ENCODE data around the gene KCTD15. TPM values are rescaled to one million over a fixed set of nuclear protein-coding genes. Genes with fewer than 3 reads are reported as not detected.

KCTD15 gene
- total RNA-seq, 8 experiments from 2014 or later, result 15.2 to 39.0 (median 34.2) TPM

DNA sequence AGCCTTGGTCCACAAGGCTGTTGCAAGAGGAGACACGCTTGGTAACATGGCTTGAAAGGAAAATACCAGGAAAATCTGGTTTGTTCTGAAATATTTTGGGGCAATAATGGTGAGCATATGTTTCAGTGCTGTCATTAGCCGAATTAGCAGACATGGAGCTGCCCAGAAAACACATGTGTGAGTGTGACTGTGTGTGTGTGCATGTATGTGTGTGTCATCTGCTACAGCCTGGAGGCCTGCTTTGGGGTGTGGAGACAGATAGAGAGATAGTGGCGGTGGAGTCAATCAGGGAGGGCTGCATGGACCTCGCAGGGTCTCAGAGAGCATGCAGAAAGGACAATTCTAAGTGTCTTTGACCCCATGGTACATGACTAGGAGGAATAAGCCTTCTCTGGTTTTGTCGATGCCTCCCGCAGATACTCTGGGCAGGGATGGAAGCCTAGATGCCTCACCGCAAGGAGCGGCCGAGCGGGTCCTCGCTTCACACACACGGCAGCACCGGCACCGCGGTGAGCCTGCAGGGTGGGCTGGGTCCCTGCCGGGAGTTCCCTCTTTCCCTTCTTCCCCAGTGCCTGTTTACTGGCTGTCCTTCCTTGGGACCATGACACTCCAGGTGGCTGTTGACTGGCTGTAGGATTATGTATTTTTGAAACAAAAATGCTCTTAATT, 3.5 kb downstream of the KCTD15 start:
- H3K4me3 ChIP-seq, result no peak overlapping the region
- peaks cover 10% of the 10 kb centered on the region in 2 donors for H3K4me1 ChIP-seq (replicated peaks in 1 of 2)
- H3K27ac ChIP-seq, result no peak overlapping the region
- in situ Hi-C loops (cut with MboI; ENCODE audit: low pct_unique_long_range_greater_than_20kb in 2 of 9, low sequenced_read_pairs in 9 of 9, unreplicated experiment in 9 of 9), result no loop called here
- WGBS, 10 experiments, result 60 to 97% (median 78%) methylated on average over 1 to 12 of the region's 16 CpGs; no CpG with 5 or more reads in 6 of the 10 experiments
- no peak for ATAC-seq (replicated peaks in 6 of 8)

DNA sequence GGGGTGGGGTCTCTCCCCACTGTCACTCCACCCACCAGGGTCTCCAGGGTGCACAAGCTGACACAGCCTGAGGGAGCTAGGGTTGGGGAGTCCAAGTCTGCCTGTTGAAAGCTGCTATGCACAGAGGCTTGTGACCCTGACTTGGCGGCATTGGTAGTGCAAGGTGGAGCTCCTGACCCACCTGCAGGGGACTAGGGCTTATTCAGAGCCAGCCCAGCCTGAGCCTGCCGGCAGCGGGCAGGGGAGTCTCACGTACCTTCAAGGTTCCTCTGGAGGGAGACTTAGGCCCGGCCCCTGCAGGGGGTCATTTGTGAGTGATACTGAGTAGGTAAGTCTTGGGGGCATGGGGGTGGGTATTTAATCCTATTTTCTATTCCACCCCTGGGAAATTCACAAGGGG, 4.7 kb downstream of the KCTD15 start:
- ATAC-seq (replicated peaks in 6 of 8), result no peak
- Histone ChIP-seq H3K4me1 (replicated peaks in 1 of 2) (peaks cover 10% of the 10 kb centered on the region in 2 donors), H3K27ac (no peak overlapping the region), H3K4me3 (no peak overlapping the region)
- 80 to 100% (median 98%) methylated on average over 1 to 4 of the region's 5 CpGs; no CpG with 5 or more reads in 6 of the 10 experiments for WGBS, 10 experiments
- in situ Hi-C loops (cut with MboI; ENCODE audit: low pct_unique_long_range_greater_than_20kb in 2 of 9, low sequenced_read_pairs in 9 of 9, unreplicated experiment in 9 of 9), result no loop called here

DNA sequence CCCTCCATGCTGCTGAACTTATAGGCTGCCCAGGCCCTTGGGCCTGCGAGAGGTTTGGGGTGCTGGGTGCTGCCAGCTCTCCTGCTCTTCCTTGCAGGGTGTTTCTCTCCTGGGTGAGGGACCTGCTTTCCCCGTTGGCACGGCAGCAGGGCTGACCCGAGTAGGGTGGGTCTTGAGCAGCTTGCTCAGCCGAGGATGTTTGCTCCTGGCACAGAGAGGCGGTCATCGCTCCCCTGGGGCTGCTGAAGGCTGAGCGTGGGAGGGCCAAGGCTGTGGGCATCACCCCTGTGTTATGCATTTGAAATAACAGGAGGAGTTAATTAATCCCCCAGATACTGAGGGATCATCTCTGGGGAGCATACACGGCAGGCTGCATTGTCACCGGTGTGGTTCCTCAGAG, 5.3 kb downstream of the KCTD15 start:
- no peak overlapping the region for H3K27ac ChIP-seq
- H3K4me3 ChIP-seq, result no peak overlapping the region
- WGBS, 10 experiments, result 67 to 94% (median 71%) methylated on average over 1 to 7 of the region's 10 CpGs; no CpG with 5 or more reads in 7 of the 10 experiments
- in situ Hi-C loops (cut with MboI; ENCODE audit: low pct_unique_long_range_greater_than_20kb in 2 of 9, low sequenced_read_pairs in 9 of 9, unreplicated experiment in 9 of 9), result no loop called here
- peaks cover 10% of the 10 kb centered on the region in 2 donors for H3K4me1 ChIP-seq (replicated peaks in 1 of 2)
- ATAC-seq (replicated peaks in 6 of 8), result no peak

DNA sequence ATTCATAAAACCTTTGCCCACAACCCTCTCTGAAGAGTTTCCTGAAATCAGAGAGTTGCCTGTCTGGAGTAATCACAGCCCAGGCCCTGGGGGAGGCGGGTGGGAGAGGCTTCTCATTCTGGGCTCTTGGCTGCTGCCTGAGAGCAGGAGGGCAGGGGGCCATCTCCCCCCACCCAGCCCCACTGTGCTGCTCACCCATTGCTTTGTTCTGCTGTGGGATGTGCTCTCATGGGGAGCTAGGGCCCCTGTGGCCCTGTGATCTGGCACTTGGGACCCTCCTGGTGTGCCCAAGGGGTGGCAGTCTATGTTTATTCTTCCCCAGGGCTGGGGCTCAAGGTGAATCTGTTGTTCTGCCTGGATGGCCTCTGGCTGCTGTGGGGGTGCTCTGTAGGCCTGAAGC, 6.1 kb downstream of the KCTD15 start:
- no CpG with 5 or more reads among the region's 1 CpG for WGBS, 10 experiments
- ATAC-seq (replicated peaks in 6 of 8), result no peak
- H3K27ac ChIP-seq, result no peak overlapping the region

DNA sequence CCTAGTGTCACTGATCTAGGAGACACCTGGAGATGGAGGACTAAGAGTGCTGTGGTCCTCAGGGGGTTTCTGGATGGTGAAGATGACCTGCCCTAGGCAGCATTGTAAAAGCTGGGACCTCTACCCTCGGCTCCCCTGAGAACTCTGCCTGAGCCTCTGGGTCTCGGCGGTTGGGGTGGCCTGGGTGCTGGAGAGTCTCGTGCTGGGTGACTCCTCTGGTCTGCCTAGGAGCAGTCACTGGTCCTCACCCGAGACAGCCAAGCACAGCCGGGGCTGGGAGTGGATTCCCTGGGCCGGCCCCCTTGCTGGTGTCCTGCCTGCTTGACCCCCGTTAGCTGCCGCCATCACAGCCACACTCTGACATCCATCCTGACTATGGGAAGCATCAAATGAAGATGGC, 6.7 kb downstream of the KCTD15 start:
- no peak overlapping the region for H3K4me3 ChIP-seq
- peaks cover 10% of the 10 kb centered on the region in 2 donors for H3K4me1 ChIP-seq (replicated peaks in 1 of 2)
- WGBS, 10 experiments, result 75 to 100% (median 95%) methylated on average over 2 to 8 of the region's 9 CpGs; no CpG with 5 or more reads in 4 of the 10 experiments
- no peak overlapping the region for H3K27ac ChIP-seq
- in situ Hi-C loops (cut with MboI; ENCODE audit: low pct_unique_long_range_greater_than_20kb in 2 of 9, low sequenced_read_pairs in 9 of 9, unreplicated experiment in 9 of 9), result no loop called here
- no peak for ATAC-seq (replicated peaks in 6 of 8)

More for the DNA sequence above, 6.1 kb downstream of the KCTD15 start:
- Histone ChIP-seq H3K4me1 (replicated peaks in 1 of 2) (peaks cover 10% of the 10 kb centered on the region in 2 donors), H3K4me3 (no peak overlapping the region)
- in situ Hi-C loops (cut with MboI; ENCODE audit: low pct_unique_long_range_greater_than_20kb in 2 of 9, low sequenced_read_pairs in 9 of 9, unreplicated experiment in 9 of 9), result no loop called here

DNA sequence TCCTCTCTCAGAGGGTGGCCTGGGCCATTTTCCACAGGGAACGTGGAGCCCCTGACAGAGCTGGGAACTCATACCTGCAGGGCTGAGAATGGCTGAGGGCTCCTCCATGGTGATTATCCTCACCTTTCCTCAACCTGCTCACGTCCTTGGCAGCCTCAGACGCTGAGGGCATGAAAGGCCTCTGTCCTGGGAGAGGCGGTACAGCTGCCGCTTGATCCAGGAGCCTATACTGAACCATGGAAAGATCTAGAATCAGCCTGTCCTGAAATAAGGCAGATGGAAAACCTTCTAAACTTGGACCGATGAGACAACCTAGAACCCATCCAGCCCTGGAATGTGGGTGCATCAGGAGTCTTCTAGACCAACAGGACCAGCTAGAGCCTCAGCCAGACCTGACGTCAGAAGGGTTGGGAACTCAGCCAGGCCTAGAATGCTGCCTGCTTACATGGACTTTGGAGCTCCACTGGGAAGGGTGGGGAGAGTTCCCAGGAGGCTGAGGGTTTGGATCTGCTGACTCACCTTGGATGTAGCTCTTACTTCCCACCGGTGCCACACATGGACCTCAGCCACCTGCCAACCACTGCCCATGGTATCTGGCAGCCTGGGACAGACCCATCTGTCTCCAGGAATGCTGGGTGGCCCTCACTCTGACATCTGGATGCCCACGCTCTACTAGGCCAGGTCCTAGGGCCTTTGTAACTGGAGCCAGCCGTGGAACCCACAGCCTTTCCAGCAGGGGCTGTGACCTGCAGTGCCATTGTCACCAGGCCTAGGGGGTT, 7.5 kb downstream of the KCTD15 start:
- peaks cover 3 to 4% of the 10 kb centered on the region in 2 donors for H3K4me1 ChIP-seq (replicated peaks in 1 of 2)
- H3K27ac ChIP-seq, result no peak overlapping the region
- 70 to 100% (median 100%) methylated on average over 1 to 4 of the region's 10 CpGs; no CpG with 5 or more reads in 5 of the 10 experiments for WGBS, 10 experiments
- no peak overlapping the region for H3K4me3 ChIP-seq
- ATAC-seq (replicated peaks in 6 of 8), result peak in 2 of 8 experiments; percentile 57 to 63
- in situ Hi-C loops (cut with MboI; ENCODE audit: low pct_unique_long_range_greater_than_20kb in 2 of 9, low sequenced_read_pairs in 9 of 9, unreplicated experiment in 9 of 9), result no loop called here

DNA sequence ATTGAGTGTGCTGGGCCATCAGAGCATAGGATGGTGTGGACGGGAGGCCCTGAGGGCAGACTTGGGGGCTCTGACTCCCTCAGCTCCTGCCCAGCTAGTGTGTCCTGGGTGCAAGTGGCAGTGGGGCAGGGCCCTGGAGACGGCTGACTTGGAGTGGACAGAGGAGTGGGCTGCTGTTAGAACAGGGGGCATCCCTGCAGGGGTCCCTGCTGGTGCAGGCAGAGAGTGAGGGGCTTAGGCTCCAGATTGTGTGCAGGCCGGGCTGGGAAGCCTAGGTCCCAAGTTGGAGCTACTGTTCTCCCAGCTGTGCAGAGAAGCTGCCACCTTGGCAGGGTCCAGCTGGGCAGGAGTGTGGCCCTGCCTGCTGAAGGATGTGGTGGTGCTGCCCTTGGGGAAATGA, 8.6 kb downstream of the KCTD15 start:
- in situ Hi-C loops (cut with MboI; ENCODE audit: low pct_unique_long_range_greater_than_20kb in 2 of 9, low sequenced_read_pairs in 9 of 9, unreplicated experiment in 9 of 9), result no loop called here
- WGBS, 10 experiments, result 80 to 83% methylated on average over 1 of the region's 3 CpGs; no CpG with 5 or more reads in 8 of the 10 experiments
- Histone ChIP-seq H3K27ac (no peak overlapping the region), H3K4me1 (replicated peaks in 1 of 2) (no peaks in the 10 kb centered on the region), H3K4me3 (no peak overlapping the region)
- ATAC-seq (replicated peaks in 6 of 8), result no peak

DNA sequence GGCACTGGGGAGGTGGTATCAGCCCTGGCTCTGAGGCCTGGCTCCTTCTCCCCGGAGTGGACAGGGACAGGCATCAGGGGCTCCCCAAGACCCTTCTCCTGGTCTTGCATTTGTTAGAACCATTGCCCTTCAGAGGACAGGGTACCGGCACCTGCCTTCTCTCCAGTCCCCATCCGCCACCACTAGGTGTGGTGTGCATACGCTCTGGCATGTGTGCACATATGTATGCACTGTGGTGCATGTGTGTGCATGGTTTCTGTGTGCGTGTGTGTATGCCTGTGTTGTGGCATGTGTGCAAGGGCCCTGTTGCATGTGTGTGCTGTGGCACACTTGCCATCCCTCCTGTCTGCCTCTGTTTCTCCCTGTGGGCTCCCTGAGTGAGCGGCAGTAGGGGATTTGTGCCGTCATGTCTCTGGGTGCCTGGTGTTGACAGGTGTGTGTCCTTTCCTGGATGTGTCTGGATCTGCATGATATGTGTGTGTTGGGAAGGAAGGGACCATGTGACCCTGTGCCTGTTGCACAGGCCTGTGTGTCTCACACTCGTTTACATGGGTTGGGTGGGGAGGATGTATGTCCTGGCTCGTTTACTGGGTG, 9.3 kb downstream of the KCTD15 start:
- H3K4me1 ChIP-seq (replicated peaks in 1 of 2), result no peaks in the 10 kb centered on the region
- ATAC-seq (replicated peaks in 6 of 8), result peak in 3 of 8 experiments; percentile 4 to 32 (median 9)
- in situ Hi-C loops (cut with MboI; ENCODE audit: low pct_unique_long_range_greater_than_20kb in 2 of 9, low sequenced_read_pairs in 9 of 9, unreplicated experiment in 9 of 9), result no loop called here
- no peak overlapping the region for H3K4me3 ChIP-seq
- no peak overlapping the region for H3K27ac ChIP-seq
- 8 to 97% (median 90%) methylated on average over 2 to 8 of the region's 9 CpGs; no CpG with 5 or more reads in 5 of the 10 experiments for WGBS, 10 experiments

DNA sequence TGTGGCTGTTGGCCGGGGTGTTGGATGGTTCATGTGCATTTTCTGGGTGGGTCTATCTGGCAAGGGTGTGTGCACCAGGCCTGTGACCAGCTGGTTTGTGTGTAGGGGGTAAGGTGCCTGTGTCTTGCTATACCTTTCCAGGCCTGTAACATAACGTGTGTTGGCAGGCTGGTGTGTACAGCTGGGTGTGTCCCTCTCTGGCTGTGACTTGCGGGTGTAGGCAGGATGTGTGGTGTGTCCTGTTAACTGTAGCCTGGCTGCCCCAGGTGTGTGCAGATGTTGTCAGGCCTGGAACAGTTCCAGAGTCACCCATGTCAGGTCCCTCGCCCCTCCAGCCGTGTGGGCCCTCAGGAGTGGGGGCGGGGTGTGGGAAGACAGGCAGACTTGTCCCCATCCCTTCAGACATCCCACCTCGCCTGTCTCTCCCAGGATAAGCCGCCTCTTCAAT, 9.8 kb downstream of the KCTD15 start:
- in situ Hi-C loops (cut with MboI; ENCODE audit: low pct_unique_long_range_greater_than_20kb in 2 of 9, low sequenced_read_pairs in 9 of 9, unreplicated experiment in 9 of 9), result no loop called here
- Histone ChIP-seq H3K27ac (no peak overlapping the region), H3K4me3 (no peak overlapping the region), H3K4me1 (replicated peaks in 1 of 2) (no peaks in the 10 kb centered on the region)
- 0 to 100% (median 93%) methylated on average over 1 to 4 of the region's 8 CpGs; no CpG with 5 or more reads in 3 of the 10 experiments for WGBS, 10 experiments
- ATAC-seq (replicated peaks in 6 of 8), result peak in 3 of 8 experiments; percentile 70 to 83 (median 78)

DNA sequence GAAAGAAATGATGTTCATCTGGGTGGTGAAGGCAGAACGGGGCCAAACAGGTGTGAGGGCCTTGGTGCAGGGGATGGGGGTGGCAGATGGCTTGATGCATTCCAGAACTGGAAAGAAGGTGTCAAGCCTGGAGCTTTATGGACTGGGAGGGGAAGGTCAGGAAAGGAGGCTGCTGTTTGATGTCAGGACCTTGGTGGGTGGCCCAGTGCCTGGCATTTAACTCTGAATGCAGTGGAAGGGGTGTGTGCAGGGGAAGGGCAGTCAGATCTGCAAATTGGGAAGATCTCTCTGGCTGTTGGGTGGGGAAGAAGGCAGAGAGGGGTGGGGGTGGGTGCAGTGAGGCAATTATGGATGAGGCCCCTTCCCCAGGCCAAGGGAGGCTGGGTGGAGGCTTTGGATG, 11.7 kb downstream of the KCTD15 start:
- in situ Hi-C loops (cut with MboI; ENCODE audit: low pct_unique_long_range_greater_than_20kb in 2 of 9, low sequenced_read_pairs in 9 of 9, unreplicated experiment in 9 of 9), result no loop called here
- no peak overlapping the region for H3K4me3 ChIP-seq
- peaks cover 3 to 7% of the 10 kb centered on the region in 2 donors for H3K4me1 ChIP-seq (replicated peaks in 1 of 2)
- WGBS, 10 experiments, result 50% methylated on average over 1 of the region's 1 CpG; no CpG with 5 or more reads in 9 of the 10 experiments
- H3K27ac ChIP-seq, result no peak overlapping the region
- ATAC-seq (replicated peaks in 6 of 8), result no peak

DNA sequence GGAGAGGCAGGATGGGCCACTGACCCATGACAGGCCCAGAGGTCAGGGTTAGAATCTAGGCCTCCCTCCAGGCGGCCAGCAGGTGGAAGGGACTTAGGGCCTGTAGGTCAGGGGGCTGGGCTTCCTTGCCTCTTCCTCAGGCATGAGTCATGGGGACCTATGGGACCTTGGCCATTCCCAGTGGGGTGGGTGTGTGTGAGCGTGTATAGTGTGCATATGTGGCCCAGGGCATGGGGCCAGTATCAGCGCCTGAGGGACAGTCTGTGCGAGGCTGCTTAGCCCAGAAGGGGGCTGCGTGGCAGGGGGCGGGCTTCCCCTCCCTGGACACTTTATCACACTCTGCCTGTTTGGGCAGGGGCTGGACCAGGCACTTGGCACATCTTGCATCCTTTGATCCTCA, 13.3 kb downstream of the KCTD15 start:
- ATAC-seq (replicated peaks in 6 of 8), result peak in 2 of 8 experiments; percentile 16 to 27
- no peak overlapping the region for H3K27ac ChIP-seq
- no peak overlapping the region for H3K4me3 ChIP-seq
- in situ Hi-C loops (cut with MboI; ENCODE audit: low pct_unique_long_range_greater_than_20kb in 2 of 9, low sequenced_read_pairs in 9 of 9, unreplicated experiment in 9 of 9), result no loop called here
- whole genome bisulfite sequencing, 10 experiments, result 20 to 100% (median 95%) methylated on average over 1 to 4 of the region's 6 CpGs; no CpG with 5 or more reads in 5 of the 10 experiments
- peaks cover 8 to 18% of the 10 kb centered on the region in 2 donors for H3K4me1 ChIP-seq (replicated peaks in 1 of 2)

DNA sequence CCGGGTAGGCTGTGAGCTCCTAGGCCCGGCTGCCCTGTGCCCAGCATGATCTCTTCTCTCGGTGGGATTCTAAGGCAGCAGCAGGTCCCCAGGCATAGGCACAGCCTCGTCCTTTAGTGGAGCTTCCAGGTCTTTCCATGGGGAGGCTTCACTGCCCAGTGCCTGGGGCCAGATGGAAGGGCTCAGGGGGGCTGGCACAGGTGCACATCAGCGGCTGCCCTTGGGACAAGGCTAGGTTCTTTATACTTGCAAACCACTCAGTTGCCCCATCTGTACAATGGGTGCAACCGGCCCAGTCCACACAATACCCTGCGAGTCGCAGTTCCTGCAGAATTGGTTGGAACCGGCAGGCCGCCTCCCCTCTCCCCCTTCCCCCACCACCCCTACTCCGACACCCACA, 14.2 kb downstream of the KCTD15 start:
- 90 to 100% (median 96%) methylated on average over 2 to 5 of the region's 11 CpGs; no CpG with 5 or more reads in 3 of the 10 experiments for WGBS, 10 experiments
- Histone ChIP-seq H3K27ac (no peak overlapping the region), H3K4me3 (no peak overlapping the region), H3K4me1 (replicated peaks in 1 of 2) (peaks cover 8 to 18% of the 10 kb centered on the region in 2 donors)
- no peak for ATAC-seq (replicated peaks in 6 of 8)
- in situ Hi-C loops (cut with MboI; ENCODE audit: low pct_unique_long_range_greater_than_20kb in 2 of 9, low sequenced_read_pairs in 9 of 9, unreplicated experiment in 9 of 9), result no loop called here

DNA sequence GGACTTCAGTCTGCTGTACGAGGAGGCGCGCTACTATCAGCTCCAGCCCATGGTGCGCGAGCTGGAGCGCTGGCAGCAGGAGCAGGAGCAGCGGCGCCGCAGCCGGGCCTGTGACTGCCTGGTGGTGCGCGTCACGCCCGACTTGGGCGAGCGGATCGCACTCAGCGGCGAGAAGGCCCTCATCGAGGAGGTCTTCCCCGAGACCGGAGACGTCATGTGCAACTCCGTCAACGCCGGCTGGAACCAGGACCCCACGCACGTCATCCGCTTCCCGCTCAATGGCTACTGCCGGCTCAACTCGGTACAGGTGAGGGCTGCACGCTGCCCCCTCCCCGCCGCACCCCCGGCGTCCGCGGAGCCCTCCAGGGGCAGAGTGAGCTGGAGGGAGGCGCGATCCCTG, 14.6 kb downstream of the KCTD15 start:
- H3K27ac ChIP-seq, result no peak overlapping the region
- WGBS, 10 experiments, result 92 to 100% (median 100%) methylated on average over 1 to 7 of the region's 41 CpGs; no CpG with 5 or more reads in 7 of the 10 experiments
- ATAC-seq (replicated peaks in 6 of 8), result no peak
- in situ Hi-C loops (cut with MboI; ENCODE audit: low pct_unique_long_range_greater_than_20kb in 2 of 9, low sequenced_read_pairs in 9 of 9, unreplicated experiment in 9 of 9), result no loop called here
- H3K4me3 ChIP-seq, result no peak overlapping the region
- peaks cover 8 to 18% of the 10 kb centered on the region in 2 donors for H3K4me1 ChIP-seq (replicated peaks in 1 of 2)

Measured in motor neuron (in vitro differentiated cells).